AG04450 (cell line): Measurements from ENCODE around the gene MSI2. TPM values are rescaled to one million over a fixed set of nuclear protein-coding genes. Genes with fewer than 3 reads are reported as not detected.

Experiments used
- CTCF ChIA-PET: fragments of 300-600, 350-600 bp; formaldehyde crosslinking; extraction: SDS; loops from one replicate; lab custom pipeline; 2022; ENCODE audit warnings: antibody characterized with exemption, inconsistent platforms; lab: Charles Lee
- POLR2A ChIA-PET: fragments of 350-600 bp; formaldehyde crosslinking; extraction: SDS; loops from one replicate; lab custom pipeline; 2021; ENCODE audit warnings: antibody characterized with exemption, inconsistent platforms; lab: Yijun Ruan, JAX
- DNase-seq: peaks from one replicate; pipeline ENCODE4 v3.0.0-alpha.2; 2011; ENCODE audit warnings: low read depth, low spot score
- H3K27ac ChIP-seq: one replicate; pipeline ENCODE4 v1.5.1; 2012; ENCODE audit warnings: low read depth, low read length, control low read depth
- H3K27me3 ChIP-seq: one replicate; pipeline ENCODE4 v1.6.0; 2012; ENCODE audit warnings: low read length; ENCODE audit not compliant: control insufficient read depth, insufficient read depth
- H3K4me3 ChIP-seq: 2 replicates; pipeline ENCODE4 v1.5.1; 2011; ENCODE audit warnings: mild to moderate bottlenecking, low read depth, low read length, control low read depth
- H3K9me3 ChIP-seq: 2 replicates; pipeline ENCODE4 v1.5.1; 2012; ENCODE audit warnings: low read length; ENCODE audit not compliant: control insufficient read depth, insufficient read depth
- polyA plus RNA-seq: library from polyadenylated mRNA; depleted of rRNA; stranded (reverse); fragments of >200 nt; gene quantifications from 2 replicates; pipeline ENCODE4 v1.2.3, GENCODE V29; 2011
- TF ChIP-seq, protein P1 (sequence below): IDR thresholded peaks from 2 replicates; pipeline ENCODE4 v1.5.1; 2011; ENCODE audit warnings: low read depth, low read length, control low read depth, inconsistent platforms

Gene MSI2
- polyA plus RNA-seq, 1 experiment, result 26.2 TPM

DNA sequence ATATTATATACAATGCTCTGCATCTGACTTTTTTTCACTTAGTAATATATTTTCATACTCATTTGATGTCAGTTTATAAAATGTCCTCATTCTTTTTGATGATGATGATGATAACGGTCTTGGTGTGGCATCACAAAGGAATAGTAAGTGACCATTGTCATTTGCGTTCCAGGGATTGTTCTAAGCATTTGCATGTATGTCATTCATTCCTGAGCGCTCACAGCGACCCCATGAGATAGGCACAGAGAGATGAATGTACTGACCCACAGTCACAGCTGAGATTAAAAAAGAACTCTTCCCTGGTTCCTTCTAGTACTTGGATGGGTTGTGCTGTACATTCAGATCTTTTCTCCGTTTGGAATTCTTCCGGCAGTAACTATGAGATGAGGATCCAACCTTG is 21.2 kb upstream of the MSI2 start:
- CTCF ChIA-PET, result no interaction called here
- POLR2A ChIA-PET, result no interaction called here
- no peak overlapping the region for H3K27ac ChIP-seq
- peaks cover 3% of the 10 kb centered on the region for H3K27me3 ChIP-seq
- no peaks in the 10 kb centered on the region for H3K9me3 ChIP-seq
- no peak overlapping the region for H3K4me3 ChIP-seq
- TF ChIP-seq, protein P1, sequence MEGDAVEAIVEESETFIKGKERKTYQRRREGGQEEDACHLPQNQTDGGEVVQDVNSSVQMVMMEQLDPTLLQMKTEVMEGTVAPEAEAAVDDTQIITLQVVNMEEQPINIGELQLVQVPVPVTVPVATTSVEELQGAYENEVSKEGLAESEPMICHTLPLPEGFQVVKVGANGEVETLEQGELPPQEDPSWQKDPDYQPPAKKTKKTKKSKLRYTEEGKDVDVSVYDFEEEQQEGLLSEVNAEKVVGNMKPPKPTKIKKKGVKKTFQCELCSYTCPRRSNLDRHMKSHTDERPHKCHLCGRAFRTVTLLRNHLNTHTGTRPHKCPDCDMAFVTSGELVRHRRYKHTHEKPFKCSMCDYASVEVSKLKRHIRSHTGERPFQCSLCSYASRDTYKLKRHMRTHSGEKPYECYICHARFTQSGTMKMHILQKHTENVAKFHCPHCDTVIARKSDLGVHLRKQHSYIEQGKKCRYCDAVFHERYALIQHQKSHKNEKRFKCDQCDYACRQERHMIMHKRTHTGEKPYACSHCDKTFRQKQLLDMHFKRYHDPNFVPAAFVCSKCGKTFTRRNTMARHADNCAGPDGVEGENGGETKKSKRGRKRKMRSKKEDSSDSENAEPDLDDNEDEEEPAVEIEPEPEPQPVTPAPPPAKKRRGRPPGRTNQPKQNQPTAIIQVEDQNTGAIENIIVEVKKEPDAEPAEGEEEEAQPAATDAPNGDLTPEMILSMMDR, result no peak
- DNase-seq, result no peak

DNA sequence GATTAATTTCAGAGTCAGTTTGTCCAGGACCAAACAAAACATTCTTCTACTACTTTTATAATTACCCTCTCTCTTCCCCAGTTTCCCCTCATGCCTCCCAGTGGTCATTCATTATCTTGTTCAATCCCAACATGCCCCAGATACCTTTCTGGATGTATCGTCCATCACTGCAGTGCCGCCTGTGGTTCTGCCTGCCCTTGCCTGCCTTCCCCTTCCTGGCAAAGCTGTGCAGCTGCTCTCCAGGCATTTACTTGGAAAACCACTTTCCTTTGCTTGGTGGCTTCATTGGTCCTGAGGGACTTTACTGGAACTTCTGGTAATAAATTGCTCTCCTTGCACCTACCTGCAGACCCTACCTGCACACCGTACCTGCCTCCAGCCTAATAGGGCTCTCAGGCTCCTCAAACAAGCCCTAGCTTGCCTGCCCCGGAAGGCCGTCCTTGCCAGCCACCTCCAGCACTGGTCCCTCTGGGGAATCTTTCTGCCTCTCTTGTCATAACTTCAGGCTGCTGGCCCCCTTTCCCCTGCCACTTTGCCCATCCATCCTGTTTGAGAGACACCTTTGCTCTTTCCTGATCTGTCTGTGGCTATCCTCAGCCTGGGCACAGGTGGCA is 19.5 kb upstream of the MSI2 start:
- Histone ChIP-seq H3K9me3 (no peaks in the 10 kb centered on the region), H3K27ac (no peak overlapping the region), H3K4me3 (no peak overlapping the region), H3K27me3 (peaks cover 8% of the 10 kb centered on the region)
- TF ChIP-seq, protein P1, result no peak
- DNase-seq, result no peak
- ChIA-PET POLR2A (no interaction called here), CTCF (no interaction called here)

DNA sequence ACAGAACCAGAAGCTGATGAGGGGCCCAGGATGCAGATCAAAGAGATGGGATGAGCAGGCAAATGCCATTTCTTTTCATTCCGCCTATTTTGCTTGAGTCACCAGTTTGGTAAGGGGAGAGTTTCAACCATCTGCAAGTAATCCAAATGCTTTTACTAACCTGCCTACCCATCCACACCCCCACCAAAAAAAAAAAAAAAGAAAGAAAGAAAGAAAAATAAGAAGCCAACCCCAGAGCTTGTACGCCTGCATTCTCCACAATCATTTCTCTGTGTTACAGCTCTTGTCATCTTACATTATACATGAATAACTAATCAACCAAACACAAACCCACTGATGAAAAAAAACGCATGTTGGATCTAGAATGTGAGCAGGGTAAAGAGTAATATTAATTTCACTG is 15.7 kb upstream of the MSI2 start:
- POLR2A ChIA-PET, result interaction anchor here (0.6 kb wide), 1 partner anchor 342 kb away, joined by 4 read pairs; no protein-coding TSS in a partner anchor
- TF ChIP-seq, protein P1, result no peak
- H3K27me3 ChIP-seq, result peaks cover 15% of the 10 kb centered on the region
- no peak overlapping the region for H3K4me3 ChIP-seq
- DNase-seq, result no peak
- no peak overlapping the region for H3K27ac ChIP-seq
- no peaks in the 10 kb centered on the region for H3K9me3 ChIP-seq
- CTCF ChIA-PET, result interaction anchor here (0.6 kb wide), 1 partner anchor 127 kb away, joined by 5 read pairs; no protein-coding TSS in a partner anchor

DNA sequence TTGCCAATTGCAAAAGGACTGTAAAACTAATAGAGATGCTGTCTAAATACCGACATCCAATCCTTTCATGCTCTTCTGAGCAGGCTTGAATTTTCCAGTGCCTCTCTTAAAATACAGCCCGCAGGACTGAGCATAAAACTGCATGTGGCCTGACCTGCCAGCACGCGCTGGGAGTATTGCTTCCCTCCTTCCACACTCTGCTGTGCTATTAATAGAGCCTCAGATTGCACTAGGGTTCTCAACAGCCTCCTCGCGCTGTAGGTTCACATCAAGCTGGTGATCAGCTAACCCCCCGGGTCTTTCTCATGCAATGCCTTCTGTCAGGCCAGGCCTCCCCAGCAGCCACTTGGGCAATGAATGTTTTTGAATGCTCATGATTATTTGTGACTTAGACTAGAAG is 14.2 kb upstream of the MSI2 start:
- TF ChIP-seq, protein P1, result no peak
- CTCF ChIA-PET, result interaction anchor here (0.9 to 4.1 kb wide), 24 partner anchors 12 to 591 kb away, joined by 3 to 126 read pairs (median 10); partner anchors contain the start of gene CCDC182

DNA sequence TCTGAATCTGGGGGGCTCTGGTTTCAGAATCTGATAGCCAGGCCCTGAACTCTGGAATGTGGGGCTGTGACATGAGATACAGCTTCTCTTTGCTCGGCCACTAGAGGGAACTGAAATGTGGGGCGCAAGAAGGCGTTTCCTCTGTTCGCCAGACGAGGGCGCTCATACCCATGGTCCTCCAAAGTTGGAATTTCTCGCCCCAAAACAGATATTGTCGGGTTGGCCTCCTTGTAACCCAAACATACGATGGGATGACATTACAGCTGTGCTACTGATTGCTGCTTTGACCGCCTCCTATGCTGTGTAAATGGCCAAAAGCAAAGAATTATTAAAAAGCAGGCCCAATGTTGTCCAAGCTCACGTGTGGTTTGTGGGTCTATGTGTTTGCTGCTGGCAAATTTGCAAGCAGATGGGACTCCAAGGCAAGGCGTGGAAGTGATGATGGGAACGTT is 13.1 kb upstream of the MSI2 start:
- ChIA-PET CTCF (interaction anchor here (0.6 to 4.1 kb wide), 135 partner anchors 9 to 883 kb away, joined by 3 to 126 read pairs (median 5); partner anchors contain the start of genes CCDC182, MSI2 and SRSF1), POLR2A (no interaction called here)
- Histone ChIP-seq H3K4me3 (no peak overlapping the region), H3K27me3 (peaks cover 17% of the 10 kb centered on the region), H3K9me3 (no peaks in the 10 kb centered on the region), H3K27ac (no peak overlapping the region)
- TF ChIP-seq, protein P1, result peak; percentile 100
- DNase-seq, result peak; percentile 21

More for the DNA sequence above, 14.2 kb upstream of the MSI2 start:
- Histone ChIP-seq H3K9me3 (no peaks in the 10 kb centered on the region), H3K27ac (no peak overlapping the region), H3K27me3 (peaks cover 20% of the 10 kb centered on the region), H3K4me3 (no peak overlapping the region)
- POLR2A ChIA-PET, result no interaction called here
- DNase-seq, result no peak
